NB4 (cell line): Measurements from ENCODE around the gene C1QTNF7.
A peak's percentile ranks its signal among the peaks of the same experiment; 100 is the strongest.

Experiments
- DNase-seq: peaks from one replicate; pipeline ENCODE4 v3.0.0; 2010; ENCODE audit warnings: low read depth
- H3K4me3 ChIP-seq: one replicate; pipeline ENCODE4 v1.5.1; 2011; ENCODE audit warnings: mild to moderate bottlenecking, low read depth, low read length, moderate library complexity
- CTCF ChIP-seq: IDR thresholded peaks from one replicate; pipeline ENCODE4 v1.5.1; 2012; ENCODE audit warnings: low read depth, low read length
- MAX ChIP-seq: IDR thresholded peaks from 2 replicates; pipeline ENCODE4 v1.6.1; 2011; ENCODE audit warnings: low read depth, low read length
- MYC ChIP-seq: IDR thresholded peaks from 2 replicates; pipeline ENCODE4 v1.6.1; 2011; ENCODE audit warnings: low read depth, low read length
- POLR2A ChIP-seq: IDR thresholded peaks from 2 replicates; pipeline ENCODE4 v1.6.1; 2011; ENCODE audit warnings: mild to moderate bottlenecking; ENCODE audit not compliant: insufficient read length; ENCODE audit errors: extremely low read depth

Gene C1QTNF7

GRCh38 chr4:15438939-15439524 is 11.2 kb downstream of the C1QTNF7 start:
- no peak for DNase-seq
- TF ChIP-seq POLR2A (no peak), MAX (no peak), MYC (no peak), CTCF (no peak)

GRCh38 chr4:15443371-15444160 is 15.7 kb downstream of the C1QTNF7 start:
- no peak for TF ChIP-seq CTCF
- no peak for TF ChIP-seq MAX
- TF ChIP-seq MYC = no peak
- no peak for TF ChIP-seq POLR2A
- DNase-seq = no peak
- no peak overlapping the region for H3K4me3 ChIP-seq

More at GRCh38 chr4:15438939-15439524, 11.2 kb downstream of the C1QTNF7 start:
- no peak overlapping the region for H3K4me3 ChIP-seq

GRCh38 chr4:15444276-15444675 is 16.4 kb downstream of the C1QTNF7 start:
- H3K4me3 ChIP-seq = no peak overlapping the region
- DNase-seq = no peak
- TF ChIP-seq MAX (no peak), POLR2A (no peak), MYC (no peak), CTCF (no peak)

GRCh38 chr4:15444879-15445547 is 17.2 kb downstream of the C1QTNF7 start:
- no peak for DNase-seq
- TF ChIP-seq POLR2A = no peak
- H3K4me3 ChIP-seq = no peak overlapping the region

- peak; percentile 73 for DNase-seq
- no peak overlapping the region for H3K4me3 ChIP-seq
- TF ChIP-seq POLR2A (no peak), MAX (no peak), MYC (no peak), CTCF (no peak)
These were observed 23.5 kb downstream of the C1QTNF7 start for GRCh38 chr4:15451181-15451865.
